T-helper 2 cell treated with Interferon-gamma antibody and Interleukin-4, amounts not matched to agents 100 ng/mL and 5 ng/mL, for 36 hours (primary cell): ENCODE measurements around the gene METTL14. TPM values are rescaled to one million over a fixed set of nuclear protein-coding genes. Genes with fewer than 3 reads are reported as not detected.

Source experiments
- intact Hi-C: fragments of 100-400 bp; cut with micrococcal nuclease; formaldehyde crosslinking; loops from one replicate; pipeline ENCODE4 v1.15.1; 2023
- total RNA-seq: library from RNA; stranded (reverse); gene quantifications from 2 replicates; pipeline ENCODE4 v1.2.3, GENCODE V29; 2022

The METTL14 gene
- total RNA-seq, 1 donor from 2014 or later = 39.9 TPM

DNA sequence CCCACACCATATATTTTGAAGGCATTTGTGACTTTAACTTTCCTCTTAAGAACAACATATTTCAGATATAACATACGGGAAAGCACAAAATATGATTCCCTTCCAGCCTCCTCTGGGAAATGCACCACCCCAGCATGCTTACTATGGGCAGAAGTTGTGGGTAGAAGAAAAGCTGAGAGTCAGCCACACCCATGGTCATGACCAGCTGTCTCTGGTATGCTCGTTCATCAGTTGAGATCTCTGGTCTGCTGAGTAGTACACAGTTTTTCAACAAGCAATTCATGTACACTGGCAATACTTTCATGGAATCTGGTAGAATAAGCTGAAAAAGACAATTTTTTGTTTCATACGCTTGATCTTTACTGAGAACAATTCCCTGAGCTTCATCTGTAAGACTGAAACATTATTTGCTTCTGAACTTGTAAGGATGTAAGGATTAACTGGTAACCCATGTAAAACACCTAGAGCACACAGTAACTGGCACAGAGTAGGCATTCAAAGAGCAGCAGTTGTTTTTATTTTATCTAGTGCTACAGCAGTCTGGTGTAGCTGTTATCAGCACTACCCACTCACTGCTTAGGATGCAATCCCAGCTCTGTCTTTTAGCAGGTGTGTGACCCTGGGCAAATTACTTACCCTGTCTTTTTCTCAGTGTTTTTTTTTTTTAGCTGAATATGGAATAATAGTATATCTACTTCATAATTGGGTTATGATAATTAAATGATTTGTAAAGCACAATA lies 47.6 kb downstream of the METTL14 start:
- intact Hi-C loops = no loop called here

DNA sequence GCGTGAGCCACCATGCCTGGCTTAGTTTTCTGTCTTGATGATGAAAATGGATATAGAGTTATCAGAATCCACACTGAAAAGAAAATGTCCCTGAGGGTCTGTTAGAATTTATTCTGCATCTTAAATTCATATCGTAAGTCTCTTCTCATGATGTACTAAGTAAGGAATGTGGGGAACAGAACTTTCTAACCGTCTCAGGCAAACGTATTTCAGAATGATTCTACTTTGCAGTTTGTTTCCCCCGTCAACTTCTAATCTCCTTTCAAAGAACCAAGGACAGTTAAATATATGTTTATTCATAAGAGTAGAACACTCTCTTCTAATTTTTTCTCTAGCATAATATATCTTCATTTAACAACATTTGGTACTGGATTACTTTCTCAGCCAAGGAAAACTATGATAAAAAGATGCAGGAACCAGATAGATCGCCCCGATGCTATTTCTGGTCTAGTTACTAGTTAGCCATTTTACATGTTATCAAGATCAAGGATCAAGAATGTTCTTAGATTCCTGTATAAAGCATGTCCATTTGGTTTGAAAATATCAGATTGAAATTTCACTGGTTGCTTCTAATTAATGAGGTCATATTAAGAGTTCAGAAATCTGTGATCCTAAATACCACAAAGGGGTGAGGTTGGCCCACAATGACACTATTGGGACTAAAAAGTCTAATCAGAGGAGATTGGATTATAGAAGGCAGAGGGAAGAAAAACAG lies 49.5 kb downstream of the METTL14 start:
- intact Hi-C loops = no loop called here

DNA sequence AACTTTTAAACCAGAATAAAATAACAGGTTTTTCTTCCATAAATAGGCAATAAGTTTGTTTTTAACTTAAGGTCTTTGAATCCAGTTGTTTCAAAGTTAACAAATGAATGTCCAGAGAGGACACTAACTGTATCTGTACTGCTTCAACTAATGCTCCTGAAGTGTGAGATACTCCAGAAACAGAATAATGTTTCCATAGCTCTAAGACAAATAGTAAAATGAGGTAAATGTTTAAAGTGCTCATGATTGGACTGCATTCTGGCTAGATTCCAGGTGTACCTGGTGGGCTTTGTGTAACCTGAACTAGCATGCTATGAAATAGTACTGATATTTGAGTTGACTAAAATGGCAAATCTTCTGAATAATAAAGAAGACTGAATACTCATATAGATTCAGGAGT lies 51.7 kb downstream of the METTL14 start:
- intact Hi-C loops = no loop called here

DNA sequence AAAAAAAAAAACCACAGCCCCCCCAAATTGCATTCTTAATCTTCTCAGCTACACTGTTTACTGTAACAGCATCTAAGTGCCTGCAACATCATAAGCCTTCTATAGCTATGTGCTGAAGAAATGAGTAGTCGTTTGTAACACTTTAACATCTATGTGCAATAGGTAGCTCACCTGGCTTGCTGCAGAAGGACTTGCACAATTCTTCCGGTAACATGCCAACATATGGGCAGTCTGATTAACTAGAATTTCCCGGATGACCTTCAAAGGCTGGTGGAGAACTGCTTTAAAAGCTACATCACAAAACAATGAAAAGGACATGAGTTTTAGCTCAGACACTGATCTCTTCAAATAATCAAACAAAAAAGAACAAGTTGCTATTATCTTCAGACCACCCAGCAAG lies 52.9 kb downstream of the METTL14 start:
- intact Hi-C loops = no loop called here

DNA sequence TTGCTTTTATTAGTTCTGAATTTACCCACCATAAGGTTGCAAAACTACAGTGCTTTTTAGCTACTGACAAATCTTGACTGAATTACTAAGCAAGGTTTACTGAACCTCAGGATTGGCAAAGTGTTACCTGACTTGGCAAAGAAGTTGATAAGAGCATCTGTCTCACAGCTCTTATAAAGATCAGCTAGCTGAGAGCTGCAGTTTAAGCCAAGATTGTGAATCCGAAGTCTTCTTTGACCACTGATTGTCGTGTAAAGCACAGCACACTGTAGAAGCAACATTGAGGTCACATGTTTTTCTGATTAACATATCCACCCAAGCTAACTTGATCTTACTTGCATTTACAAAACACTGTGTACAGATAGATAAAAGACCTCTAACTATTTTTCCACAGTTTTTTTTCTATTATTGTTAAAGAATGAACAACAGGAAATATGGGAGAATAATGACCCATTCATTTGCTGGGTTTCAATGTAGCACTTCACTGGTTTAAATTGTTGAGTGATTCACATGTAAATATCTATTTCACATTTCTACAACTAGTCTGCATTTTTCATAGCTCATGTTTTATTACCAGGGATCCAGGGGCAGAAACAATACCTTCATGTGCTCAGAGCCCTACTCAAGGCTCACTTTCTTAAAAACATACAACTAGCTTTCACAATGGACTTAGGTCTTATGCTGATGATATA lies 54.0 kb downstream of the METTL14 start:
- intact Hi-C loops = no loop called here

DNA sequence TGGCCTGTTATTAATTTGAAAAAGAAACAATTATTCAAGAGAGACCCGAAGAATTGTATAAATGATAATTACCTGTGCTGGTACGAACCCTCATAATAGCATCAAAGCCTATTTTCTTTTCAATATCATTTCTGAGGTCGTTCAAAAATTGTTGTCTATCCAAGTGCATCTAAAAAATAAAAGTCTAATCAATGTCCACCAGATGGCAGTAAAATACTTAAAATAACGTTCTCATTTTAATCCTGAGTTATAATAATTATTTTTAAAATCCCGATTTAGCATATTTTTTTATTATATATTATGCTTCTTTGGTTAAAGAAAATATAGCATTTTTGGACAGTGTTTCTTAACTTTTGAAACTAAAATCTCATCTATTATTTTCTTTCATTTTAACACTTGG lies 55.7 kb downstream of the METTL14 start:
- intact Hi-C loops = loop anchor here (2.0 kb wide), 1 partner anchor 148 kb away; the partner anchor contains the start of gene SYNPO2

DNA sequence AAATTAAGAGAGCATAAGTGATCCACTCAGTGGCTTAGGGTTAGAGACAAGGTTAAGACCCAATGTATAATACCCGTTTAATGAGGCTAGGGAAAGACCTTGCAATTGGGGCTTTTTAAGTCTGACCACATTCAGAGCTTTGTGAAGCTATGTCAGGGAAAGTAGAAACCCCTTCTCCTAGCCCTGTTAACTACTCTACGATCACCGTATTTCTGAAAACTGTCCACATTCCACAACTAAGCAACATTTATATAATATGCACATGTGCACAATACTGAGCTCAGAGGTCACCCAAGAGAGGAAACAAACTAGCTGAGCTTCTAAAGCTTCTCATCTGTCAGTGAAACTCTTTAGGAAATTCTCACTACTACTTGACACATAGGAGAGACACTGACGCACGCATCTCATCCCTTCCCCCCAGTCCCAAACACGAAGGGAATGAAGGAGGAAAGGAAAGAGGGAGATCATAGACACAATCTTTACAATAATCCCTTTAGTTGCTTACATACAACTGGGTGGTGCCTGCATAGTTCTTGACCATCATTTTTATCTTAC lies 56.2 kb downstream of the METTL14 start:
- intact Hi-C loops = loop anchor here (2.0 kb wide), 1 partner anchor 147 kb away; the partner anchor contains the start of gene SYNPO2

DNA sequence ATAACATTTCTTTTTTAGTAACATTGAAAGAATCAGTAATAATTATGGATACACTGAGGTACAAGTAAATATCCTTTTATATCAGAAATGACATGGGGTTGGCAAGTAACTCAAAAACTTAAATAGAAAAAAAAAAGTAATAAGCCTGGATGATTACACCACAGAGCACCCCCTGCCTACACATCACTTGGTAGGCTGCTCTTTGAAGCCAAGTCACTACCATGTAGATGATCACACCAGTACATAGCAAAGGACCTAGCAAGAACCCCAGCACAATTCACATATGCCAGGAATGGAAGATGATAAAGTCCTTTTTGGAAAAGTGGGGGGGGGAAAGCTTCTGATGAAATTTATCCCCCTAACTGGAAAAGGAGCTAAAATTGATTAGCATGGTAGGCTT lies 56.9 kb downstream of the METTL14 start:
- intact Hi-C loops = no loop called here

DNA sequence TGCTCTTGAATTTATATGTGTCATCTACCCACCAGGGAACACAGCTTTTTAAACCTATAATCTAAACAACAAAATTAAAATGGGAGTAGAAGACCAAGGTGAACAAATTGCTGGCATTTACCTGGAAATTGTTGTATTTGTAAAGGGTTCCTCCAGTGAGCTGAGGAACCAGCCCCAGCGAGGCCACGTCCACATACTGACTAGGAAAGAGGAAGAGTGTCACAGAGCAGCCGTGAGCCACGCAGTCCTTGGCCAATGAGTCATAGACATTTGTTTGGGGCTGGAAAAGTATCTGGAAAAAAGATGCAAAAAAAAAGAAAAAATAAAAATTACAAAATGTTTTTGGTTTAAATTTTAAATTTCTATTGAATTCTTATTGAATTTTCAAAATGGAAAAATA lies 58.7 kb downstream of the METTL14 start:
- intact Hi-C loops = no loop called here

DNA sequence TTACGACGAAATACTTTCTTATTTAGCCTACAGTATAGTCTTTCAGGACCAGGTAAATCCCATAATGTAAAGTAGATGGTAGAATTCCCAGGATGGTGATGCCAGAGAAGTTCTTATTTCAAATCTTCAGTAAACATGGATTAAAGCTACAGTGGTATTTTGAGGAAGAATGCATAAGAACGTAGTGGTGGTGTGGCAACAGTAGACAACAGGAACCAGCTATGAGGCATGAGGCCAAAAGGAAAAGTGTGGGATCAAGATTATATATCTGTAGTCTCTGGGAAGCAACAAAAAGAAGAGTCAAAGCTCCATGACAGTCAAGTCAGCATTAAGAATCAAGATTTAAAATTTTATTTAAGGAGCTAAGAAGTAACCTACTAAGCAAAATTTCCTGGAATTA lies 60.2 kb downstream of the METTL14 start:
- intact Hi-C loops = no loop called here

DNA sequence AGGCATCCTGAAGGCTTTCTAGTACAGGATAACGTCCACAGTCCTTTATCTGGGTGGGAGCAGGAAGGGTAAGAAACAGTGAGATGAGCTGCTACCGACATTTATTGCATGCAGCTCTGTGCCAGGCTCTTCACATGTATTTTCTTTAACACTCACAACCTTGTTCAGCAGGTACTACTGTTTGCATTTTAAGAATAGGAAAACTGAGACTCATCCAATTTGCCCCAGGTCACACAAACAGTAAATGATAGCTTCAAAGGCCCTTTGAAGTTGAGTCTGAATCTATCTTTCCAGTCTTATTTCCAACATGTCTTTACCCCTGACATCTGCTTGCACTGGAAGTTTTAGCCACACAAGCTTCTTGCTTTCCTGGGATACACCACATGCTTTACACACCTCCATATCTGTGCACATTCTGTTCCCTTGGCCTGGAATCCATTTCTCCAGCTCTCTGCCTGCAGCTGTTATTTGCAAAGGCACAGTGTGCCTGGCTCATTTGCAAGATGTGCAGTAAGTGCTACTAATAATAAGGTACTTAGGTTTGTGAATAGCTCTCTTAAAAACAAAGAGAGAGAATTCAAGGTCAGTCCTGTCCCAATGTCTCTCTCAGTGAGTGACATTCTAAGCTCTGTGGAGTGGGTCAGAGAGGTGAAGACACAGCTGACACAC lies 61.2 kb downstream of the METTL14 start:
- intact Hi-C loops = no loop called here

DNA sequence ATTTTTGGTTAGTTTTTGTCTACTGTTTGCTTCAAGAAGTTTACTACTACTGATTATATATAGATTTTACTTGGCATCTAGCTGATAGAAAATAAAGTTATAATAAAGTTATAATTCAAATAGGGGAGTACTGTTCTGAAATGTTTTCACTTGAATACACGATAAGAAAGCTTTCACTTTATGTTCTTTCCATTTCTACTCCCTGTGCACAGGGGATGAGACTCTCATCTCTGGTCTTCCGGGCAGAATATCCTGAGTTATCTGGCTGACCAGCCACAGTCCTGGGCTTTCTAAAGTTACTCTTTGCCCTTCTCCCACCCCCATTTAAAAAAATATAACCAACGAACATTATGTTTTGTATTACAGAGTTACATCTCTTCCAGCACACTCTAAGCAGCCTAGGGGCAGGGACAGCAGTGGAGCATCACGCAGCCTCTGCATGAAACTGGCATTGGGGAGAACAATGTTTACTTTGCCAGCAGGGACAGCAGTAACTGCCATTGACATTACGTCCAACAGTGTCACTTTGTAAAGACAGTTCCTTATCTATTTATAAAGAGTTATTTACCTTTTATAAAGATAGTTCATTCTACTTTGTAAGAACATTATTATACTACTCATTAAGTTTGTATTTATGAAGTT lies 64.3 kb downstream of the METTL14 start:
- intact Hi-C loops = no loop called here

DNA sequence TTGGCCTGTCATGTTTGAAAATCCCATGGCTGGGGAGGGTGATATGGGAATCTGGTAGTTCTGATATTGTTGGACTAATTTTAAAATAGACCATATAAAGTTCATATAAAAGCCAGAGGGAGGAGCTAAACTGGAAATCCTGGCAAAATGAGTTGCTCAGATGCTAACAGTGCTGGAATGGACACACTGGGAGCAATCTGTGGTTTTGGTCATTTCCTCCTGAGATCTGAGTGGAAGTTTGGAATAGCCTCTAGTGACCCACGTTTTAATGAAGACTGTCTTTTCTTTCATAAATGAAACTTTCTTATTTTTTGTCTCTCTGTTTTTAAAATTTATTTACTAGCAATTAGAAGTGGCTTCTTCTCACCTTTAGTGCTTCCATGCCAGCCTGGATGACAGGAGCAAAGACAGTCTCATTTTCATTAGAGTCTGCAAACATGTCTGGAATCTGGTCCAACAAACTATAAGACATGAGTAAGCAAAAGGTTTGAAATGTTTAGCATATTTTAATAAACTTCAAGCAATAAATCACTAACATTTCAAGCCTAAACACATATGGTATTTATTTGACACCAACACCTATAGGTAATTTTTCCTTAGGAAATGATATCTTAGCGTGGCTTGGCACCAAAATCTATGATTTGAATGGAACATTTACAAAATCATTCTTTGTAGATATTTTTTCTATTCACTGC lies 66.6 kb downstream of the METTL14 start:
- intact Hi-C loops = no loop called here

DNA sequence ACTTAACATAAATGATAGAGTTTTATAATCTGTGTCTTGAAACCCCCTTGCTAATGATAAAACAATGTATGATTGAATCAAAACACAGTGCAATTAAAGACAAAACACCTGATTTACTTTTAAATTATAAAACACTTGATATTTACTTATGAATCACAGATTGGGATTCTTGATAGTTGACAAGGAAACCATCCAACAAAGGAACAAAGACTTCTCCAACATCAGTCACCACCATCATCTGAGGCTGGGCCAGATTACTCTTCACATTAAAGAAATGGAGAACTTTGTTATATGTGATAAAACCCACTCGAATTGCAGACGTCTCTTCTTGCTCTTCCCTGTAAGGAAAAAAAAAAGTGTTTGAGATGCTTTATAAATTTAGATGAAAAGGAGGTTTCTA lies 67.4 kb downstream of the METTL14 start:
- intact Hi-C loops = no loop called here

DNA sequence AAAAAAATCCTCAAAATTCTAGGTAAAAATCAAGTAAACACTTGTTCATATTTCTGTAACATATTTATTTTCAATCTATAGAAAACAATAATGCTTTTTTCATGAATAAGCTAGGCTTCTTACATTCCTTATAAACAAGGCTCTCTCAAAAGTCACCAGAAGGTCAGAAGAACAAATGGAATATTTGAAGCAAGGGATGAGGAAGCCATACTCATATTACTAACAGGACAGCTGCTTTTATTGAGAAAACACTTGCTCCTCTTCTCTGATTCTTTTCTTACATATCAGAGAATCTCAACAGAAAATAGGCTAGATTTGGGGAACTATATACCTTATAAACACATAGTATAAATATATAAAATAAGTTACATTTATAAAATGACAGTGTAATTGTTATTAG lies 67.9 kb downstream of the METTL14 start:
- intact Hi-C loops = no loop called here

DNA sequence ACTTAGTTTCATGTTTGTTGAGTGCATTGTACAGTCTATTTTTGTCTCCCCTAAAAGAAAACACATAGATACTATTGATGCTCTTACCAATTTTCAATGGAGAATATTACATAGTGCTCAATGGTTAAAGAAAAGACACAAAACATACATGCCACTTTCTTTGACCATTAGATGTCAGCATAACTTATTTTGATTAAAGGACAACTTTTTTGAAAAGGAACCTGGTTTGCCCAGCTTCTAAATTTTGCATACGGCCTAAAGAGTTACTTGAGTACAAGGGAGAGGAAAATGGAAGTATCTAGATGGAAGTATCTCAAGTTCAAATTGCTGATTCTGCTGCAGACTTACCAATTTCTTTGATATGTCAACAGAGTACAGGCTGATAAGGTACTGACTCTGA lies 68.5 kb downstream of the METTL14 start:
- intact Hi-C loops = no loop called here

DNA sequence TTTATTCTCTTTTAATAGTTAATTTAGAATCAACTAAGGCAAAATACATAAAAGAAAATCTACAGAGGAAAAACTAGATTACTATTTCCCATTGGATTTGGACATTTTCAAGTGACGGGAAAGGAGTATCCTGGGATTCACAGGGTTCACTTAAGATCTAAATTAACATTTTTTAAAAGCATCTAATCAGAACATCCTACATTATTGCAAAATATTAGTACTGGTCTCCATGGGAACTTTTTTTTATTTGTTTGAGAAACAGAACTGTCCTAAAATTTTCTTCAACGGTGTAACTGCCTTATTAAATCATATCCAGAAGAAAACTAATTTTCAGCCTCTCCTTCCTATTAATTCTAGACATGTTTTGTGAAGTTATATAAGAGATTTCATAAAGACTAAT lies 69.7 kb downstream of the METTL14 start:
- intact Hi-C loops = no loop called here

DNA sequence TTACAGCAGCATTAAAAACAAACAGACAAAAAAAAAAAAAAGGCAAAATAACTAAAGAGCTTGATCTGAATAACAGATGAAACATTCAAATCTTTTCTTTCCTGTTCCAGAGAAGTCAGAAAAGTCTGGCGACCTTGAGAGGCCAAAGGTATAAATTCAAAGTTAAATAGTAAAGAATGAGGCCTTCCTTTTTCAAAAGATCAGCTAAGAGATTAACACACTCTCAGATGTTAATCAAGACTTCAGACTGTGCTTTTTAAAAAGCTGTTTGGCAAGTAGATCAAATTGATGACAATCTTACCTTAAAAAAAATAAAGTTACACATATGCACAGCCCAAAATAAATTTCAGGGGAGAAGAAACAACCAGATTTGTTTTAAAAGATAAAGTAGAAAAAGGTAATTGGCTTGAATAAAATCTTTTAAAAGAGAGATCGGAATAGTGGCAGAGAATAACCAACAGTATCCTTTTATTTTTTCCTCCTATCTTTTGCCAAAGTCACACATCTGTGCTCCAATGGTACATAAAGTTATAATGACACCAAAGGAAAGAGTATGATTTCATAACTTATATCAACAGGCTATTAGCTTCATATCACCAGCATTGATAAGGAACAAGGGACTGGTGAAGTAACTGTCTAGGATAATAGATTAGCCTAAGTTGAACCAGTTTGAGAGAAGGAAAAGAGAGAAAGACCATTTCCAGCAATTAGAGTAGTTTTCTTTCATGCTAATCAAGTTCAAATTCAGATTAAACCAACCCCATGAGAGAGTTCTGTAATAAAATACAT lies 70.4 kb downstream of the METTL14 start:
- intact Hi-C loops = no loop called here

DNA sequence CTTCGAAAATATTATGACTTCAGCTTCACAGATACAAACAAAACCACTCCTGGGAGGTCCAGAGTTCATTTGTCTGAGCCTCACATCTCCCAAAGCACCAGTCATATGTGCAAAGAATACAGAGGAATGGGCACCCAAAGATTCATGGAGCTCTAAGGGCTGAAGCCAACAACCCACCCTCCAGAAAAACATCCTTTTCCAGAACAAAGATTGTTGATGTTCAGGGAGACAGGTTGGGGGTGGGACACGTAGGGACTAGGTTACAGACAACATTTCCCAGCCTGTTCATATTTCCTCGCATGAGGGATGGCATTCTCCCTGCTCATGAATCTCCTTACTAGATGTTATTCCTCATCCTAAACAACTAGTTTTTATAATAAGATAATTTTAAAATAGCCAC lies 71.2 kb downstream of the METTL14 start:
- intact Hi-C loops = no loop called here

DNA sequence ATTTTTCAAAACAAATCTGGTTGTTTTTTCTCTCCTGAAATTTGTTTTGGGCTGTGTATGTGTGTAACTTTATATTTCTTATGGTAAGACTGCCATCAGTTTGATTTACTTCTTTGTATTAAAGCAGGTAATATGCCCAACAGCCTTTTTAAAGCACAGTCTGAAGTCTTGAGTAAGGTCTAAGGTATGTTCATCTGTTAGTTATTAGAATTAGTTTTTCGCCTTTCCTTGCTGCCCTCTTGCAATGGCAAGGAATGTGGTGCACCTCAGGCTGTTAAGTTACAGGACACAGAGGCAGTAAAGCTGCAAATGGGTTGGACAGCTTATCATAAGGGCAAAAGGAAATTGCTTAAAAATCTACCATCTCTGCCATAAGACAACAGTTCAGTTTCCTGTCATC lies 71.8 kb downstream of the METTL14 start:
- intact Hi-C loops = no loop called here
